Measurements from ENCODE around the gene NOPCHAP1.

The NOPCHAP1 gene

DNA sequence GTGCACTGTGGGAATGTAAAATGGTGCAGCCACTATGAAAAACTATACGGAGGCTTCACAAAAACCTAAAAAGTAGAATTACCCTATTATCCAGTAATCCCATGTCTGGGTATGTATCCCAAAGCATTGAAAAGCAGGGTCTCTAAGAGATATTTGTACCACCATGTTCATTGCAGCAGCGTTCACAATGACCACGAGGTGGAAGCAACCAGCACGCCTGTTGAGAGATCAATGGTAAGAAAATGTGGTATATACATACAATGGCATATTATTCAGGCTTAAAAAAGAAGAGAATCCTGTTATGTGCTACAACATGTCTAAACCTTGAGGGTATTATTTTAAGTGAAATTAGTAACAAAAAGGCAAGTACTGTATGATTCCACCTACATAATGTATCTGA, 910 bp upstream of the NOPCHAP1 start:
- Histone ChIP-seq H3K36me3 (replicated peaks) (no peaks in the 10 kb centered on the region), H3K27ac (no peak overlapping the region), H3K4me3 (ENCODE audit: low read depth, low read length) (no peak overlapping the region), H3K27me3 (replicated peaks) (no peaks in the 10 kb centered on the region)
- TF ChIP-seq, protein P1, sequence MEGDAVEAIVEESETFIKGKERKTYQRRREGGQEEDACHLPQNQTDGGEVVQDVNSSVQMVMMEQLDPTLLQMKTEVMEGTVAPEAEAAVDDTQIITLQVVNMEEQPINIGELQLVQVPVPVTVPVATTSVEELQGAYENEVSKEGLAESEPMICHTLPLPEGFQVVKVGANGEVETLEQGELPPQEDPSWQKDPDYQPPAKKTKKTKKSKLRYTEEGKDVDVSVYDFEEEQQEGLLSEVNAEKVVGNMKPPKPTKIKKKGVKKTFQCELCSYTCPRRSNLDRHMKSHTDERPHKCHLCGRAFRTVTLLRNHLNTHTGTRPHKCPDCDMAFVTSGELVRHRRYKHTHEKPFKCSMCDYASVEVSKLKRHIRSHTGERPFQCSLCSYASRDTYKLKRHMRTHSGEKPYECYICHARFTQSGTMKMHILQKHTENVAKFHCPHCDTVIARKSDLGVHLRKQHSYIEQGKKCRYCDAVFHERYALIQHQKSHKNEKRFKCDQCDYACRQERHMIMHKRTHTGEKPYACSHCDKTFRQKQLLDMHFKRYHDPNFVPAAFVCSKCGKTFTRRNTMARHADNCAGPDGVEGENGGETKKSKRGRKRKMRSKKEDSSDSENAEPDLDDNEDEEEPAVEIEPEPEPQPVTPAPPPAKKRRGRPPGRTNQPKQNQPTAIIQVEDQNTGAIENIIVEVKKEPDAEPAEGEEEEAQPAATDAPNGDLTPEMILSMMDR (IDR thresholded peaks at IDR 0.05; ENCODE audit: low read depth, low read length, missing control alignments): no peak
- no peak for DNase-seq
- in situ Hi-C loops (cut with HindIII; ENCODE audit: low pct_ligation_motif_present, low sequenced_read_pairs): no loop called here

DNA sequence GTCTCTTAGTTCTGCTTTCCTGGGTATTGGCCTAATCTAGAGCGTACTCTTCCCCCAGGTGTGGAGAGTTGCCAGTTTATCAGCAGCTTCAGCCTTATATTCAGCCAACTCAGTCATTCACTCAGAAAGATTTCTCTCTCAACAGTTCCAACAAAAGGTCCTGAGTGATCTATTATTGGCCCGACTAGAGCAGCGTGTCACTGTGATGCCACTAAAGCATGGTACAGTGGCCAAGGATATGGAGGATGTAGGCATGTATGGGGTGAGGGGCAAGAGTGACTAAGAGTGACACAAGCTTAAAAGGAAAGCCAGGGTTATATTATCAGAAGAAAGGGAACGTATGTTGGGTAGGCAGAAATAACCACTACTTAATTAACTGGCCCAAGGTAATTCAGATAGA, 4.8 kb downstream of the NOPCHAP1 start:
- in situ Hi-C loops (cut with HindIII; ENCODE audit: low pct_ligation_motif_present, low sequenced_read_pairs): no loop called here
- H3K4me3 ChIP-seq (ENCODE audit: low read depth, low read length): no peak overlapping the region
- peaks cover 12% of the 10 kb centered on the region for H3K36me3 ChIP-seq (replicated peaks)
- TF ChIP-seq, protein P1 (IDR thresholded peaks at IDR 0.05; ENCODE audit: low read depth, low read length, missing control alignments): no peak
- no peak for DNase-seq
- H3K27me3 ChIP-seq (replicated peaks): no peaks in the 10 kb centered on the region
- H3K27ac ChIP-seq: no peak overlapping the region

DNA sequence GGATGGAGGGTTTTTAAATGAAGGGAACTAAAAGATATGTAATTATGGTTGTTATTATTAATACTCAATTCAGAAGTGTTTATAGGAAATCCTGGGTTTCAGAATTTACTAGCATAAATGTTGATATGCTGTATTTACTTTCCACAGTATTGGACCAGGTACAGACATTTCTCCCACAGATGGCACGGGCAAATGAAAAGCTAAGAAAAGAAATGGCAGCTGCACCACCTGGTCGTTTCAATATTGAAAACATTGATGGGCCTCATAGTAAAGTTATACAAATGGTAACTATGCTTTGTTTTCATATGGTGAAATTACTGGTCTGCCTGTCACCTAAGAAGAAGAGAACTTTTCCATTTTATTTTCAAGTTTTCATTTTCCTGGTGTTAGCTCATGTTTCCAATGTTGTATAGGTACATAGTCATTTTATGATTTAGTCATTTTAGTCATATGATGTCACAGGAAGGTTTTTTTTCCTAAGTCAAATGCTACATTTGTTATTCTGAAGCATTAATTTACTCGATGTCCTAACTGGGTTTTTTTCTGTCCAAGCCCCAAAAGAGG, 5.5 kb downstream of the NOPCHAP1 start:
- H3K4me3 ChIP-seq (ENCODE audit: low read depth, low read length): no peak overlapping the region
- no peak for DNase-seq
- TF ChIP-seq, protein P1 (IDR thresholded peaks at IDR 0.05; ENCODE audit: low read depth, low read length, missing control alignments): no peak
- no peak overlapping the region for H3K27ac ChIP-seq
- peaks cover 12% of the 10 kb centered on the region for H3K36me3 ChIP-seq (replicated peaks)
- H3K27me3 ChIP-seq (replicated peaks): no peaks in the 10 kb centered on the region
- in situ Hi-C loops (cut with HindIII; ENCODE audit: low pct_ligation_motif_present, low sequenced_read_pairs): no loop called here

DNA sequence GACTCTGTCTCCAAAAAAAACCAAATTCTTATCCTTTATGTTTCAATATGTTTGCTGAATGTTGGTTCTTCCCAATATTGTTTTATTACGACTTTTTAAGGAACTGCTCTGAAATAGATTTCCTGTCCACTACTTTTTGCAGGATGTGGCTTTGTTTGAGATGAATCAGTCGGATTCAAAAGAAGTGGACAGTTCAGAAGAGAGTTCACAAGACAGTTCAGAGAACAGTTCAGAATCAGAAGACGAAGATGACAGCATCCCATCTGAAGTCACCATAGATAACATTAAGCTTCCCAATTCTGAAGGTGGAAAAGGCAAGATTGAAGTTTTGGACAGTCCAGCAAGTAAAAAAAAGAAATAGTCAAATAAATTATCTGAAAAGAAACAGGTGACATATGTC, 8.2 kb downstream of the NOPCHAP1 start:
- H3K4me3 ChIP-seq (ENCODE audit: low read depth, low read length): no peak overlapping the region
- no peaks in the 10 kb centered on the region for H3K27me3 ChIP-seq (replicated peaks)
- in situ Hi-C loops (cut with HindIII; ENCODE audit: low pct_ligation_motif_present, low sequenced_read_pairs): no loop called here
- H3K36me3 ChIP-seq (replicated peaks): peaks cover 16% of the 10 kb centered on the region
- DNase-seq: no peak
- TF ChIP-seq, protein P1 (IDR thresholded peaks at IDR 0.05; ENCODE audit: low read depth, low read length, missing control alignments): no peak
- H3K27ac ChIP-seq: no peak overlapping the region

DNA sequence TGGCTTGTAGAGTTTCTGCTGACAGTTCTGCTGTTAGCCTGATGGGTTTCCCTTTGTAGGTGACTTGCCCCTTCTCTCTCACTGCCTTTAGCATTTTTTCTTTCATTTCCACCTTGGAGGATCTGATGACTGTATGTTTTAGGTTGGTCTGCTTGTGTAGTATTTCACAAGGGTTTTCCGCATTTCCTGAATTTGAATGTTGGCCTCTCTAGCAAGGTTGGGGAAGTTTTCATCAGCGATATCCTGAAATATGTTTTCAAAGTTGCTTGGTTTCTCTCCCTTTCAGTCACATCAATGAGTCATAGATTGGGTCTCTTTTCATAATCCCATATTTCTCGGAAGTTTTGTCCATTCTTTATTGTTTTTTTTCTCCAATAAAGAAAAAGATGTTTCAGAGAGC, 11.4 kb downstream of the NOPCHAP1 start:
- TF ChIP-seq, protein P1 (IDR thresholded peaks at IDR 0.05; ENCODE audit: low read depth, low read length, missing control alignments): no peak
- H3K27me3 ChIP-seq (replicated peaks): no peaks in the 10 kb centered on the region
- in situ Hi-C loops (cut with HindIII; ENCODE audit: low pct_ligation_motif_present, low sequenced_read_pairs): no loop called here
- no peak overlapping the region for H3K4me3 ChIP-seq (ENCODE audit: low read depth, low read length)
- H3K27ac ChIP-seq: no peak overlapping the region
- DNase-seq: no peak
- peaks cover 11% of the 10 kb centered on the region for H3K36me3 ChIP-seq (replicated peaks)

All from brain microvascular endothelial cell (primary cell).